Fibroblast of pulmonary artery (primary cell): ENCODE data around the gene ZBTB33.
A peak's percentile ranks its signal among the peaks of the same experiment; 100 is the strongest.

Experiments
- DNase-seq: peaks from one replicate; pipeline ENCODE4 v3.0.0-alpha.2; 2010; ENCODE audit warnings: low read depth
- H3K4me3 ChIP-seq: replicated peaks from 2 replicates; pipeline ENCODE4 v1.5.1; 2011; ENCODE audit warnings: low read depth, mild to moderate bottlenecking, control low read depth, low read length, moderate library complexity
- CTCF ChIP-seq: IDR thresholded peaks from 2 replicates; pipeline ENCODE4 v1.5.1; 2011; ENCODE audit warnings: mild to moderate bottlenecking, control low read depth, low read length, inconsistent platforms; ENCODE audit errors: missing control alignments

ZBTB33 gene, protein sequence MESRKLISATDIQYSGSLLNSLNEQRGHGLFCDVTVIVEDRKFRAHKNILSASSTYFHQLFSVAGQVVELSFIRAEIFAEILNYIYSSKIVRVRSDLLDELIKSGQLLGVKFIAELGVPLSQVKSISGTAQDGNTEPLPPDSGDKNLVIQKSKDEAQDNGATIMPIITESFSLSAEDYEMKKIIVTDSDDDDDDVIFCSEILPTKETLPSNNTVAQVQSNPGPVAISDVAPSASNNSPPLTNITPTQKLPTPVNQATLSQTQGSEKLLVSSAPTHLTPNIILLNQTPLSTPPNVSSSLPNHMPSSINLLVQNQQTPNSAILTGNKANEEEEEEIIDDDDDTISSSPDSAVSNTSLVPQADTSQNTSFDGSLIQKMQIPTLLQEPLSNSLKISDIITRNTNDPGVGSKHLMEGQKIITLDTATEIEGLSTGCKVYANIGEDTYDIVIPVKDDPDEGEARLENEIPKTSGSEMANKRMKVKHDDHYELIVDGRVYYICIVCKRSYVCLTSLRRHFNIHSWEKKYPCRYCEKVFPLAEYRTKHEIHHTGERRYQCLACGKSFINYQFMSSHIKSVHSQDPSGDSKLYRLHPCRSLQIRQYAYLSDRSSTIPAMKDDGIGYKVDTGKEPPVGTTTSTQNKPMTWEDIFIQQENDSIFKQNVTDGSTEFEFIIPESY

DNA sequence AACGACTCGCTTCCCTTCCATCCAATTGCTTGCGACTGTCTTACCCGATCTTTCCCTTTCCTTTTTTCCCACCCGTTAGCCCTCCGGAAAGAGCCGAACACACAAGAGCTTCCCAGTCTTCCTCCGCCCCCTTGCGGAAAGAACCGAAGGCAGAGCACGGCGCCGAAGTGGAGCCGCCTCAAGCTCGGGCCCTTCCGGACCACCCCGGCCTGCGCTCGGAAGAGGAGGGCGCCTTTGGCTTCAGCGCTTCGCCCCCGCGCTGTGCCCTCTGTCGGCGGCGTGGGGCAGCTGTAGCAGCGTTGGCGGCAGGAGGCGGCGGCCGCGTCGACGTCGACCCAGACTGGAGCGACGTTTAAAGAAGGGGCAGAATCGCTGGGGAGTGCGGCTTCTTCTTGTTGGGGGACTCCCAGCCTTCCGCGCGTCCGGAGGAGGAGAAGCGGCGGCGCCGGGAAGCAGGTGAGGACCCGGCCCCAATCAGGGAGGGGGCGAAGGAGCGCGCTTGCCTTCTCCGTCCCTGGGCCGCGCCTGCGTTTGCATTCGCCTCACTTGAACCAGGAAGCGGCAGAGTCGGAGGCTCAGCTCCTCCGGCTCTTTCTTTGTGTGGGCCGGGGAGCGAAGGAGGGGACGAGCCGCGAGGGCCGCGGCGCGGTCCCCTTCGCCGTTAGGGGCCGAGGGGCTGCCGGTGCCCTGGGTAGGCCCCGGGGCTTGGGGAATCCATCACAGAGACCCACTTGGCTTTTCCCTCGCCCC lies at the start of gene ZBTB33:
Gene ZBTB33, plus strand, starts transcription at position 291 of the 750 bp plus-strand sequence. CDS start 2,604 bp downstream, outside the sequence.
- peak within 1 kb of the TSS; percentile 80 for H3K4me3 ChIP-seq
- peak; percentile 95 for DNase-seq
- peak; percentile 43 for TF ChIP-seq CTCF

DNA sequence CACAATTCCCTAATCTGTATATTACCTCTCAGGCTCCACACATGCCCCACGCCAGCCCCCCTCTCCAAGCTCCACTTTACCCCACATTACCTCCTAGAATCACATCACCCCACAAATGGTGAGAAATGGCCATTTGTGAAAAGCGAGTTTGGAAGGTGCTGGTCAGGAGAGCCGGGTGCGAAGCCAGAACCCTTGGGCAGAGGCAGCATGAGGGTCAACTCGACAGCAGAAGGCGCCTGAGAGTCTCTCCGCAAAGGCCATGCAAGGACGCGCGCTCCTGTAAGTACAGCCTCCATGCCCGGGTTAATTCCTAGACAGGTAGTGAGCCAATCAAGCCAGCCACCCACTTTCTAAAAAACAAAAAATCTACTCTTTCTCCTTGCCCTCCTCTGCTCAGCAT lies 49.8 kb upstream of the ZBTB33 start:
- no peak for TF ChIP-seq CTCF
- DNase-seq, result no peak
- no peak overlapping the region for H3K4me3 ChIP-seq

DNA sequence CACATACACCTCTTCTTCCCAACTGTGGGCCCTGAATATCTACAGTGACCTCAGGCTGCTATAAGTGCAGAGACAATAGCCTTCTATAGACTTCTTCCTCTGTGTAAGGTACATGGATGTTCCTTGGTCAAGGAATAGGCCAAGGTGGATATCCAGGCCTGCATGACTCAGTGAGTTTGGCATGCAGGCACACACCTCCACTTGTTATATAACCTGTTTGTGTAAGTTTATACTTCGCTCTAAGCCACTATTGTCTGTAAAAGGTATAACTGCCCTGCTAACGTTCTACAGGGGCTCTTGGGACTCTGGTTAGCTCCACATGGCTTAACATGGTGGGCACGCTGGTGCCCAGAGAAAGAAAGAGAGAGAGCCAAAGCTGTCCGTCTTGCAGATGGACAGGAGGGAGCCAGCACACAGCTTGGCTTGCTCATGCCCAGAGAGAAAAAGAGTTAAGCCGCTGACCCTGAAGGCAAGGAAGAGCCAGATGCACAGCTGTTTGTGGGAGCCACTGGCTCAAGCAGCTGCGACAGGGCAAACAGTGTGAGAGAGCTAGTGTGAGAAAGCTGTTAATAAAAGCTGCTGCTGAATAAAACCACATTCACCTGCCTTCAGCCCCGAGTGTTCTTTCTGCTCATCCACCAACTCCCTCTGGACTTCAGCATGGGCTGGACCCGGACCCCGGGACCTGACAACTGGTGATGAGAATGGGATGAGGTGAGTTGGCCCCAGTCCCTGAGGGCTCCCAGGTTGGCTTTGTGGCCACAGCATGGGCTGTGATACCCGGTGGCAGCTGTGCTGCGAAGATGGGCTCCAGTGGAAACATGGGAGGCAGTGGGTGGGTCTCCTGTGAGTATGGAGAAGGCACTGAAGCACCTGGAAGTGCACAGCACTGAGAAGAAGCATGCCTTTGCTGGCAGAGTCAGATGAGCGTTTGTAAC lies 44.5 kb upstream of the ZBTB33 start:
- no peak overlapping the region for H3K4me3 ChIP-seq
- TF ChIP-seq CTCF, result no peak
- no peak for DNase-seq

DNA sequence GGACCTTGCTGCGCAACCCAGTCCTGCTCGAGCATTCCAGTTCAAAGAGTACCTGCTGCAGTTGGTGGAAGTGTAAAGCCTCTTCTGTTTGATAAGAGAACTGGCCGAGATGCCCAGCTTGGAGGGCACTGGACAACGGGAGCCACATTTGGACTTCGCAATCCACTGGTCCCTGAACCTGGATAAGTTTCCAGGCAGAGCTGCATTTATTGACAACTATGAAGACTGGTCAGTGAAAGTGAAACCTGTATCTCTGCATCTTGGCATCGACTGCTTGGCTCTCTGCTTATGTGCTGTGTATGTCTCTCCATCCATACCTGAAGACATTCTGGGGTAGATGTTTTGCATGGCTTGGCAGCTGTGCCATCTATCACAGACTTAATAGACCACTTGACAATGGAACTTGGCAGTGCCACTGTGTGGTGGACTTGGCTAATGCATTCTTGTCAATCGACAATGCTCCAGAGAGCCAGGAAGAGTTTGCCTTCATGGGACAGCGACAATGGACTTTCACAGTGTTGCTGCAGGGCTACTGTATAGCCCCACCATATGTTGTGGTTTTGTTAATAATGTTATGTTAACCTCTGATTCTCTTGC lies 43.5 kb upstream of the ZBTB33 start:
- H3K4me3 ChIP-seq, result no peak overlapping the region
- no peak for DNase-seq
- TF ChIP-seq CTCF, result no peak

- peak; percentile 78 for TF ChIP-seq CTCF
- peak; percentile 67 for DNase-seq
- H3K4me3 ChIP-seq, result no peak overlapping the region
Observed at GRCh38 chrX:120213438-120214265, 37.0 kb upstream of the ZBTB33 start.
